ENCODE data around the gene HMCN1.

The HMCN1 gene

DNA sequence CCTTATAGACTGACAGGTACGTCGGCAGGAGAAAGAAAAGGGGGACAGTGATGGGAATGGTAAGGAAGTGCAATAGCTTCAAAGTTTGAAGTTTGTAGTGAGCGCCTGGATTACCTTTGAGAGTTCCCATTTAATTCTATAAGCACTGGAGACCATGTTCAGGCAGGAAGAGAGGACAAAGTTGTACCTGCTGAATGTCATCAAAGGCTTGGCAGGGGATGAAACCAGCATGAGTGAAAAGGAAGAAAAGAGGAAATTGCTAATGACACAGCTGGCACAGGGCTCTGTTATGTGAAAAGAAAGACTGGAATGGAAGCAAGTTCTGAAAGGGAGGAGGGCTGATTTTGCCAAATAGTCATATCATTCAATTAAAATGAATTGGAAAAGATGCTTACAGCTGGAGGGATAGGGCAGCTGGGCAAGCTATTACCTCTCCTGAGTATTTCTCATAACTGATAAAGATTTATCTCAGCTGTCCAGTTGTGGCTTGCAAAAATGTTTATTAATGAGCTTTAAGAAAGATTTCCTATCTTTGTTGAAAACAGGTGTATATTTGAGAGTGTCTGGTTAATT lies 109.2 kb downstream of the HMCN1 start:
- Histone ChIP-seq H3K14ac (ENCODE audit: low read length) (no peak overlapping the region), H3K79me1 (ENCODE audit: low read length) (no peaks in the 10 kb centered on the region), H2AFZ (ENCODE audit: insufficient read depth, low read length, poor library complexity) (no peak overlapping the region), H3K79me2 (ENCODE audit: control insufficient read depth, insufficient read depth, low read length, poor library complexity) (no peaks in the 10 kb centered on the region), H3K4me3 (ENCODE audit: low read depth, low read length) (no peak overlapping the region), H2BK120ac (ENCODE audit: insufficient read depth, low read length, poor library complexity) (no peak overlapping the region), H2BK12ac (ENCODE audit: low read length) (no peak overlapping the region), H3K4me2 (ENCODE audit: low read length) (no peak overlapping the region), H2BK5ac (ENCODE audit: low read depth, low read length, poor library complexity) (no peak overlapping the region), H3K18ac (ENCODE audit: low read length) (no peak overlapping the region), H4K8ac (ENCODE audit: low read depth, low read length) (no peak overlapping the region), H3K4ac (ENCODE audit: low read depth, low read length) (no peak overlapping the region), H2AK5ac (ENCODE audit: low read length) (no peak overlapping the region), H3K27ac (ENCODE audit: low read depth, low read length) (no peak overlapping the region), H3K9ac (ENCODE audit: low read length) (no peak overlapping the region), H3K9me3 (ENCODE audit: insufficient read depth, low read depth, low read length) (no peaks in the 10 kb centered on the region), H3K27me3 (ENCODE audit: insufficient read depth, low read length) (no peaks in the 10 kb centered on the region), H3K4me1 (ENCODE audit: control insufficient read depth in 1 of 2, insufficient read depth in 2 of 2, low read length in 2 of 2) (no peaks in the 10 kb centered on the region), H3K36me3 (ENCODE audit: control insufficient read depth in 1 of 2, insufficient read depth in 2 of 2, low read length in 2 of 2) (no peaks in the 10 kb centered on the region), H3K23ac (ENCODE audit: low read length) (no peak overlapping the region), H4K91ac (ENCODE audit: low read depth, low read length) (no peak overlapping the region), H4K12ac (ENCODE audit: low read depth, low read length) (no peak overlapping the region)
- no peak for DNase-seq
- no CpG with 5 or more reads among the region's 3 CpGs for WGBS (ENCODE audit: extremely low coverage, insufficient coverage, insufficient read length)

DNA sequence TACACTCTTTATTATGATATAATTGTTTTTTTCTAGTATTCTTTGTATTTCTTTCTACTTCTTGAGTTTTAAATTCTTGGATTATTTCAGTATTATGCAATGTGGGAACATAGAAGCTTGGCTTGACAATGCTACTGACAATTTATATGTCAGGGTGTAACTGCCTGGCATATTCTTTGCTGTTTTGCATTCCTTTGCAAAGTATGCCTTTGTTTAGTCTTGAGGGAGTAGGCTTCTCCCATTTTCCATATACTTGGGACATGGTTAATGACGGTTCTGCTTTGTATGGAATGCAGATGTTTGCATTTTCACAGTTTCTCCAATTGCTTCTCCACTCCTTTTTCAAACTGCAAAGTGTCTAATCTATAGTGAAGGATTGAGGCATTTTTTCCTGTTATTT lies 109.8 kb downstream of the HMCN1 start:
- H3K4me2 ChIP-seq (ENCODE audit: low read length): no peak overlapping the region
- H3K4ac ChIP-seq (ENCODE audit: low read depth, low read length): no peak overlapping the region
- H3K27me3 ChIP-seq (ENCODE audit: insufficient read depth, low read length): no peaks in the 10 kb centered on the region
- H2BK120ac ChIP-seq (ENCODE audit: insufficient read depth, low read length, poor library complexity): no peak overlapping the region
- no peaks in the 10 kb centered on the region for H3K79me1 ChIP-seq (ENCODE audit: low read length)
- no peak overlapping the region for H4K12ac ChIP-seq (ENCODE audit: low read depth, low read length)
- no peak overlapping the region for H3K4me3 ChIP-seq (ENCODE audit: low read depth, low read length)
- no peak overlapping the region for H3K18ac ChIP-seq (ENCODE audit: low read length)
- no peak overlapping the region for H2AK5ac ChIP-seq (ENCODE audit: low read length)
- no peak overlapping the region for H3K9ac ChIP-seq (ENCODE audit: low read length)
- no peaks in the 10 kb centered on the region for H3K36me3 ChIP-seq (ENCODE audit: control insufficient read depth in 1 of 2, insufficient read depth in 2 of 2, low read length in 2 of 2)
- H4K91ac ChIP-seq (ENCODE audit: low read depth, low read length): no peak overlapping the region
- no peak overlapping the region for H3K14ac ChIP-seq (ENCODE audit: low read length)
- no CpG with 5 or more reads among the region's 1 CpG for WGBS (ENCODE audit: extremely low coverage, insufficient coverage, insufficient read length)
- H3K79me2 ChIP-seq (ENCODE audit: control insufficient read depth, insufficient read depth, low read length, poor library complexity): no peaks in the 10 kb centered on the region
- H3K4me1 ChIP-seq (ENCODE audit: control insufficient read depth in 1 of 2, insufficient read depth in 2 of 2, low read length in 2 of 2): no peaks in the 10 kb centered on the region
- H2BK5ac ChIP-seq (ENCODE audit: low read depth, low read length, poor library complexity): no peak overlapping the region
- H4K8ac ChIP-seq (ENCODE audit: low read depth, low read length): no peak overlapping the region
- no peak for DNase-seq
- H2AFZ ChIP-seq (ENCODE audit: insufficient read depth, low read length, poor library complexity): no peak overlapping the region
- no peaks in the 10 kb centered on the region for H3K9me3 ChIP-seq (ENCODE audit: insufficient read depth, low read depth, low read length)
- no peak overlapping the region for H3K27ac ChIP-seq (ENCODE audit: low read depth, low read length)
- no peak overlapping the region for H3K23ac ChIP-seq (ENCODE audit: low read length)
- H2BK12ac ChIP-seq (ENCODE audit: low read length): no peak overlapping the region

- H2AK5ac ChIP-seq (ENCODE audit: low read length): no peak overlapping the region
- H4K8ac ChIP-seq (ENCODE audit: low read depth, low read length): no peak overlapping the region
- H3K23ac ChIP-seq (ENCODE audit: low read length): no peak overlapping the region
- no peak overlapping the region for H3K18ac ChIP-seq (ENCODE audit: low read length)
- no peak overlapping the region for H3K9ac ChIP-seq (ENCODE audit: low read length)
- no peak overlapping the region for H3K4me3 ChIP-seq (ENCODE audit: low read depth, low read length)
- no peaks in the 10 kb centered on the region for H3K79me2 ChIP-seq (ENCODE audit: control insufficient read depth, insufficient read depth, low read length, poor library complexity)
- no peaks in the 10 kb centered on the region for H3K9me3 ChIP-seq (ENCODE audit: insufficient read depth, low read depth, low read length)
- H2AFZ ChIP-seq (ENCODE audit: insufficient read depth, low read length, poor library complexity): no peak overlapping the region
- H3K4ac ChIP-seq (ENCODE audit: low read depth, low read length): no peak overlapping the region
- H4K12ac ChIP-seq (ENCODE audit: low read depth, low read length): no peak overlapping the region
- H3K79me1 ChIP-seq (ENCODE audit: low read length): no peaks in the 10 kb centered on the region
- H2BK120ac ChIP-seq (ENCODE audit: insufficient read depth, low read length, poor library complexity): no peak overlapping the region
- no CpG with 5 or more reads among the region's 4 CpGs for WGBS (ENCODE audit: extremely low coverage, insufficient coverage, insufficient read length)
- no peak overlapping the region for H2BK12ac ChIP-seq (ENCODE audit: low read length)
- no peak overlapping the region for H3K27ac ChIP-seq (ENCODE audit: low read depth, low read length)
- DNase-seq: no peak
- no peak overlapping the region for H4K91ac ChIP-seq (ENCODE audit: low read depth, low read length)
- H3K27me3 ChIP-seq (ENCODE audit: insufficient read depth, low read length): no peaks in the 10 kb centered on the region
- H3K4me1 ChIP-seq (ENCODE audit: control insufficient read depth in 1 of 2, insufficient read depth in 2 of 2, low read length in 2 of 2): no peaks in the 10 kb centered on the region
- H3K36me3 ChIP-seq (ENCODE audit: control insufficient read depth in 1 of 2, insufficient read depth in 2 of 2, low read length in 2 of 2): no peaks in the 10 kb centered on the region
- H2BK5ac ChIP-seq (ENCODE audit: low read depth, low read length, poor library complexity): no peak overlapping the region
- no peak overlapping the region for H3K4me2 ChIP-seq (ENCODE audit: low read length)
- H3K14ac ChIP-seq (ENCODE audit: low read length): no peak overlapping the region
Observed at GRCh38 chr1:185846672-185847444, 112.7 kb downstream of the HMCN1 start.

- no peak for DNase-seq
- Histone ChIP-seq H2AFZ (ENCODE audit: insufficient read depth, low read length, poor library complexity) (no peak overlapping the region), H2AK5ac (ENCODE audit: low read length) (no peak overlapping the region), H3K9ac (ENCODE audit: low read length) (no peak overlapping the region), H3K9me3 (ENCODE audit: insufficient read depth, low read depth, low read length) (no peaks in the 10 kb centered on the region), H3K4ac (ENCODE audit: low read depth, low read length) (no peak overlapping the region), H3K4me3 (ENCODE audit: low read depth, low read length) (no peak overlapping the region), H3K36me3 (ENCODE audit: control insufficient read depth in 1 of 2, insufficient read depth in 2 of 2, low read length in 2 of 2) (no peaks in the 10 kb centered on the region), H2BK12ac (ENCODE audit: low read length) (no peak overlapping the region), H3K79me1 (ENCODE audit: low read length) (no peaks in the 10 kb centered on the region), H3K27ac (ENCODE audit: low read depth, low read length) (no peak overlapping the region), H2BK120ac (ENCODE audit: insufficient read depth, low read length, poor library complexity) (no peak overlapping the region), H3K4me2 (ENCODE audit: low read length) (no peak overlapping the region), H3K23ac (ENCODE audit: low read length) (no peak overlapping the region), H3K4me1 (ENCODE audit: control insufficient read depth in 1 of 2, insufficient read depth in 2 of 2, low read length in 2 of 2) (no peaks in the 10 kb centered on the region), H3K18ac (ENCODE audit: low read length) (no peak overlapping the region), H4K91ac (ENCODE audit: low read depth, low read length) (no peak overlapping the region), H3K27me3 (ENCODE audit: insufficient read depth, low read length) (no peaks in the 10 kb centered on the region), H3K79me2 (ENCODE audit: control insufficient read depth, insufficient read depth, low read length, poor library complexity) (no peaks in the 10 kb centered on the region), H2BK5ac (ENCODE audit: low read depth, low read length, poor library complexity) (no peak overlapping the region), H4K12ac (ENCODE audit: low read depth, low read length) (no peak overlapping the region), H4K8ac (ENCODE audit: low read depth, low read length) (no peak overlapping the region), H3K14ac (ENCODE audit: low read length) (no peak overlapping the region)
- no CpG with 5 or more reads among the region's 1 CpG for WGBS (ENCODE audit: extremely low coverage, insufficient coverage, insufficient read length)
Observed at GRCh38 chr1:185849014-185849413, 114.8 kb downstream of the HMCN1 start.

Measured in trophoblast cell (in vitro differentiated cells and primary cell).